Karpas-422 (cell line): ENCODE data around the gene MAPKAPK2. TPM values are rescaled to one million over a fixed set of nuclear protein-coding genes. Genes with fewer than 3 reads are reported as not detected.

Experiments
- DNase-seq: peaks from one replicate; pipeline ENCODE4 v3.0.0-alpha.2; 2015
- H2AFZ ChIP-seq: fragments of 200-600 bp; sonication (generic); 2 replicates; pipeline ENCODE4 v1.6.1; 2014; ENCODE audit warnings: antibody characterized with exemption, low read length, mixed read lengths
- H3K27ac ChIP-seq: fragments of 200-600 bp; sonication (generic); 2 replicates; pipeline ENCODE4 v1.5.1; 2014; ENCODE audit warnings: mild to moderate bottlenecking, low read length, moderate library complexity
- H3K27me3 ChIP-seq: fragments of 200-600 bp; sonication (generic); 2 replicates; pipeline ENCODE4 v1.6.1; 2014; ENCODE audit warnings: low read length, mixed read lengths
- H3K36me3 ChIP-seq: fragments of 200-600 bp; sonication (generic); 2 replicates; pipeline ENCODE4 v1.6.1; 2014; ENCODE audit warnings: low read length, mixed read lengths; ENCODE audit not compliant: insufficient read depth
- H3K4me1 ChIP-seq: fragments of 200-600 bp; sonication (generic); 2 replicates; pipeline ENCODE4 v1.6.1; 2014; ENCODE audit warnings: mild to moderate bottlenecking, low read length, mixed read lengths
- H3K4me2 ChIP-seq: fragments of 200-600 bp; sonication (generic); 2 replicates; pipeline ENCODE4 v1.6.1; 2014; ENCODE audit warnings: low read length, low read depth, mild to moderate bottlenecking; ENCODE audit not compliant: poor library complexity, severe bottlenecking
- H3K4me3 ChIP-seq: fragments of 200-600 bp; sonication (generic); 2 replicates; pipeline ENCODE4 v1.5.1; 2014; ENCODE audit warnings: mild to moderate bottlenecking, antibody characterized with exemption, low read length, mixed read lengths
- H3K79me2 ChIP-seq: fragments of 200-600 bp; sonication (generic); 2 replicates; pipeline ENCODE4 v1.6.1; 2014; ENCODE audit warnings: mild to moderate bottlenecking, low read length, mixed read lengths
- H3K9ac ChIP-seq: fragments of 200-600 bp; sonication (generic); 2 replicates; pipeline ENCODE4 v1.6.0; 2014; ENCODE audit warnings: low read length
- H3K9me2 ChIP-seq: fragments of 200-600 bp; sonication (generic), shearing (Covaris generic); replicated peaks from 2 replicates; pipeline ENCODE4 v1.6.0; 2014; ENCODE audit warnings: mild to moderate bottlenecking, low read length, moderate library complexity; ENCODE audit not compliant: insufficient read depth
- H3K9me3 ChIP-seq: fragments of 300-700, 200-600 bp; sonication (generic); 2 replicates; pipeline ENCODE4 v1.6.1; 2014; ENCODE audit warnings: low read length, mixed read lengths
- H4K20me1 ChIP-seq: fragments of 200-600 bp; sonication (generic); 2 replicates; pipeline ENCODE4 v1.6.1; 2014; ENCODE audit warnings: mild to moderate bottlenecking, antibody characterized with exemption, low read length, low read depth; ENCODE audit not compliant: insufficient read depth
- total RNA-seq: library from RNA; depleted of rRNA; stranded (reverse); fragments of >200 nt; shearing (Covaris generic); gene quantifications from 2 replicates; pipeline ENCODE4 v1.2.3, GENCODE V29; 2014; ENCODE audit warnings: low replicate concordance

The MAPKAPK2 gene
- total RNA-seq, 1 experiment from 2014 or later: 19.8 TPM

GRCh38 chr1:206646504-206646903 is 38.2 kb upstream of the MAPKAPK2 start:
- DNase-seq: no peak
- Histone ChIP-seq H3K4me3 (no peak overlapping the region), H3K36me3 (no peaks in the 10 kb centered on the region)

GRCh38 chr1:206647224-206647623 is 37.5 kb upstream of the MAPKAPK2 start:
- Histone ChIP-seq H3K4me3 (no peak overlapping the region), H3K4me1 (0 out of 2 replicates have a peak, but pooled peaks cover 4% of the 10 kb centered on the region), H3K27me3 (no peaks in the 10 kb centered on the region), H3K9ac (no peak overlapping the region), H2AFZ (no peak overlapping the region), H3K79me2 (no peaks in the 10 kb centered on the region), H3K36me3 (no peaks in the 10 kb centered on the region), H3K9me3 (no peaks in the 10 kb centered on the region), H3K27ac (no peak overlapping the region), H3K9me2 (no peaks in the 10 kb centered on the region), H4K20me1 (no peaks in the 10 kb centered on the region), H3K4me2 (no peak overlapping the region)
- DNase-seq: no peak

More at GRCh38 chr1:206646504-206646903, 38.2 kb upstream of the MAPKAPK2 start:
- Histone ChIP-seq H3K9me3 (no peaks in the 10 kb centered on the region), H3K4me2 (no peak overlapping the region), H3K4me1 (0 out of 2 replicates have a peak, but pooled peaks cover 4% of the 10 kb centered on the region), H3K27me3 (no peaks in the 10 kb centered on the region), H3K9me2 (no peaks in the 10 kb centered on the region), H3K9ac (no peak overlapping the region), H3K27ac (no peak overlapping the region), H2AFZ (no peak overlapping the region), H3K79me2 (no peaks in the 10 kb centered on the region), H4K20me1 (no peaks in the 10 kb centered on the region)

DNA sequence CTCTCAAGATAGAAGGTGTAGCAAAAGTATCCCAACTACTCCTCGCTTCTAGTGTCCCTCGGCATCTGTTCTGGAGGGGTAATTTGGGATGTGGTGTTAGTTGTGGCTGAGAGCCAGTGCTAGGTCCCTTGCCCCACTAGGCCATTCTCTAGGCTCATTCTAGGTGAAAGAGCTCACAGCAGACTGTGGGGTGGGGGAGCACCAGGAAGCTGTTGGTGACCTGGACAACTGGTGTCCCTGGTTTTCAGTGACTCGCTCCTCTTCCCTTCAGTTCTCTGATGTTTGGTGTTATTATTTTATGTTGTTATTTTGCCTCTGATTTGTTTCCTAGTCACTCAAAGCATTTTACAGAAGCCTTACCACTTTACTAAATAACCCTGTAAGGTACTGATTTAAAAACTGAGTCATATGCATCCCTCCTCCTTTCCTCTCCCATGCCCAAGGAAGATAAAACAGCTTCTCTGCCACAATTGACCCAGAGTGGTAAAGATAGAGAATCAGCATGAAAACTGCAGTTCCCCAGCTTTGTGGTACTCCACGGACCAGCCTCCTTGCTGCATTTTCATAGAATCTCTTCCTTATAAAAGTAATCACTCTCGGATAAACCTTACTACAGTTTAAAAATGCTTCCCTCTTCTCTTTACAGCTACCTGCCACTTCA is 35.3 kb upstream of the MAPKAPK2 start:
- DNase-seq: no peak
- Histone ChIP-seq H3K9me2 (no peaks in the 10 kb centered on the region), H3K36me3 (no peaks in the 10 kb centered on the region), H3K27ac (no peak overlapping the region), H3K9ac (no peak overlapping the region), H3K4me2 (no peak overlapping the region), H3K4me1 (0 out of 2 replicates have a peak, but pooled peaks cover 4% of the 10 kb centered on the region), H3K79me2 (no peaks in the 10 kb centered on the region), H3K27me3 (peaks cover 3% of the 10 kb centered on the region; the same call in 1 of the 2 replicates), H4K20me1 (no peaks in the 10 kb centered on the region), H3K9me3 (no peaks in the 10 kb centered on the region), H3K4me3 (no peak overlapping the region), H2AFZ (no peak overlapping the region)

GRCh38 chr1:206651014-206651413 is 33.7 kb upstream of the MAPKAPK2 start:
- Histone ChIP-seq H3K79me2 (no peaks in the 10 kb centered on the region), H3K4me3 (no peak overlapping the region), H2AFZ (no peak overlapping the region), H3K9me2 (no peaks in the 10 kb centered on the region), H3K27ac (no peak overlapping the region), H3K9ac (no peak overlapping the region), H3K27me3 (peaks cover 3% of the 10 kb centered on the region; the same call in 1 of the 2 replicates), H4K20me1 (no peaks in the 10 kb centered on the region), H3K9me3 (no peaks in the 10 kb centered on the region), H3K36me3 (no peaks in the 10 kb centered on the region), H3K4me2 (no peak overlapping the region), H3K4me1 (0 out of 2 replicates have a peak, but pooled peaks cover 4% of the 10 kb centered on the region)
- DNase-seq: no peak

DNA sequence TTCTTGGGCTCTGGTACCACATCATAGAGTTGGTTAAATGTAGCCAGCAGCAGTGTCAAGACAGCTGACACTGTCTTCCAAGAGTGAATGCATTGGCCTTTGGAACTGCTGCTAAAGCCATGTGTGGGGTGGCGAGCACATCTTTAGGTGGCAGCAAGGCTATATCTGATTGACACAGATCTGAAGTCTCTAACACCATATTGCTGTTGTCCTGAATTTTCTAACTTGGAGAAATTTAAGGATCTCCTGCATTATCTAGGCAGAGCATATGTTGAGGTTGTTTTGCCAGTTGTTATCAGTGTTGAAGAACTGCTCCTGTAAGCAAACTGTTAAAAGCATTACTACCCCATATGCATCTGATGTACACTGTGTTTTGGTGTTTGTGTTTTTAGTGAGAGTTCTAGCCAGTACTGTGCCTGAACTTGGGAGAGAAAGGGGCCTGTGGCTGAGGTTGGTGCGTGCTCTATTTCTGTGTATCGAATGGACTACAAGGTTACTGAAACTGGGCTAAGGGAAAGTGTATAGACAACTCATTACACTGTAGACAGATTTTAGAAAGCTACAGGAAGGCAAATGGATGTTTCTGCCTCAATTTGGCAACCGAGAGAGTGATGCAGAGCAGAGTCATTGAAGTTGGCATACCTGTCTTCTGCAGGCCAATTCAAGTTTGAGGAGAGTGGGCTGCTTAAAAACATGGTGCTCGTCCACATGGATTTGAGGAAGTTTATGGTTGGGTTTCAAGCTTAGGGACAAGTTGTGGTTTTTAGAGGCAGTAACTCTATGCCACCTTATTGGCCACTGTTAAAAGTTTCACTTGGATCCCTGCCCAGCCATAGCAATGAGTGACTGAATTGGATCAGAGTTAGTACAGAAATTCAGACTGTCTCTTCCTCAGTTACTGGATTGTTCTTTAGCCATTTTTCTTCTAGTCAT is 32.5 kb upstream of the MAPKAPK2 start:
- Histone ChIP-seq H2AFZ (no peak overlapping the region), H3K9me2 (no peaks in the 10 kb centered on the region), H3K4me2 (no peak overlapping the region), H3K79me2 (no peaks in the 10 kb centered on the region), H3K27ac (no peak overlapping the region), H3K4me3 (no peak overlapping the region), H3K27me3 (peaks cover 3% of the 10 kb centered on the region; the same call in 1 of the 2 replicates), H3K4me1 (0 out of 2 replicates have a peak, but pooled peaks cover 4% of the 10 kb centered on the region), H3K9ac (no peak overlapping the region), H4K20me1 (no peaks in the 10 kb centered on the region), H3K36me3 (no peaks in the 10 kb centered on the region), H3K9me3 (no peaks in the 10 kb centered on the region)
- DNase-seq: no peak

- Histone ChIP-seq H3K27ac (no peak overlapping the region), H3K9ac (no peak overlapping the region), H3K9me3 (no peaks in the 10 kb centered on the region), H3K27me3 (peaks cover 3% of the 10 kb centered on the region; the same call in 1 of the 2 replicates), H3K4me3 (no peak overlapping the region), H3K9me2 (no peaks in the 10 kb centered on the region), H2AFZ (no peak overlapping the region), H3K4me1 (peaks cover 10% of the 10 kb centered on the region), H4K20me1 (0 out of 2 replicates have a peak, but pooled peaks cover 2% of the 10 kb centered on the region), H3K79me2 (no peaks in the 10 kb centered on the region), H3K36me3 (no peaks in the 10 kb centered on the region), H3K4me2 (no peak overlapping the region)
- DNase-seq: no peak
Measured at GRCh38 chr1:206653715-206654459, 30.8 kb upstream of the MAPKAPK2 start.

DNA sequence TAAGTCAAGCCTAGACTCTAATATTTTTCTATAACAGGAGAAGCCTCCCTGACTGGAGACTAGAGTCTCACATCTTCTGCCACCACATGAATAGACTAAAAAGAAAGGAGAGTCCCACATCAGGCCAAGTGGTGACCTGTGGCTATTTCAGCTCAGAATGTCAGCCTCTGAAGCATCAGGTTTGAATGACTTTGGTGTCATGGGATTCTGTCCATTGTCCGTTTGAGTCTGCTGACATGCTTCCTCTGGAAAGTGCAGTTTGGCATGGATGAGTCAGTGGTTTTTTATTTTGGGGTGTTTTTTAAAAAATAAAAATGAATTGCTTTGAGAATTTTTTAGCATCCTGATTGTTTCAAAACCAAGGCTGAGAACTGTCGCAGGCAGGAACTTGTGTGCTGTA is 29.9 kb upstream of the MAPKAPK2 start:
- no peak for DNase-seq
- 0 out of 2 replicates have a peak, but pooled peaks cover 2% of the 10 kb centered on the region for H4K20me1 ChIP-seq
- H3K9me2 ChIP-seq: no peaks in the 10 kb centered on the region
- H3K4me1 ChIP-seq: peaks cover 10% of the 10 kb centered on the region
- H3K27ac ChIP-seq: no peak overlapping the region
- H3K9ac ChIP-seq: no peak overlapping the region
- H3K4me2 ChIP-seq: no peak overlapping the region
- no peak overlapping the region for H2AFZ ChIP-seq
- no peak overlapping the region for H3K4me3 ChIP-seq
- H3K36me3 ChIP-seq: no peaks in the 10 kb centered on the region
- no peaks in the 10 kb centered on the region for H3K79me2 ChIP-seq
- H3K9me3 ChIP-seq: no peaks in the 10 kb centered on the region
- peaks cover 3% of the 10 kb centered on the region; the same call in 1 of the 2 replicates for H3K27me3 ChIP-seq
